Right lung (tissue), 5 donors: ENCODE results near the gene AFAP1. TPM values are rescaled to one million over a fixed set of nuclear protein-coding genes. Genes with fewer than 3 reads are reported as not detected.

Source experiments
- DNase-seq, 2 donors: peaks; one replicate each; pipeline ENCODE4 v3.0.0-alpha.2; 2013
- polyA plus RNA-seq, 5 donors: library from polyadenylated mRNA; unstranded; fragments of 120-200 nt; gene quantifications; one replicate each; pipeline versions ENCODE4 v1.2.1 to v1.2.3, GENCODE V29; 2013; ENCODE audit warnings: inconsistent platforms in 1 of 5, low replicate concordance in 1 of 5; ENCODE audit not compliant: insufficient read length in 5 of 5, insufficient read depth in 1 of 5

The AFAP1 gene
- polyA plus RNA-seq, 5 donors: 20.4 to 28.0 (median 24.3) TPM

- no peak for DNase-seq
Observed at GRCh38 chr4:7725951-7726350, 213.7 kb downstream of the AFAP1 start.

DNA sequence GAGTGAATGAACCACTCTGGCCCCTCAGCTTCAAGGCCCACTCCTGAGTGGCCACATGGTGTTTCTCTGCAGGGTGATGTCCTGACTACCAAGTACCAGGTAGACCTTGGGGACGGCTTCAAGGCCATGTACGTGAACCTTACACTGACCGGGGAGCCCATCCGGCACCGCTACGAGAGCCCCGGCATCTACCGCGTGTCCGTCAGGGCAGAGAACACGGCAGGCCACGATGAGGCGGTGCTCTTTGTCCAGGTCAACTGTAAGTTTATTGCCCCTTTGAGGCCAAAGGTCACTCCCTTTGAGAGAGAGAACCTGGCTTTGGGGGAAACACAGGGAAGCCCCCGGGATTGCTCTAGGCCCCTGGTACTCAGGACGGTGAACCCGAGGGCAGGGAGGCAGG is 216.0 kb downstream of the AFAP1 start:
- no peak for DNase-seq

GRCh38 chr4:7722766-7723387 is 216.8 kb downstream of the AFAP1 start:
- DNase-seq: no peak

DNA sequence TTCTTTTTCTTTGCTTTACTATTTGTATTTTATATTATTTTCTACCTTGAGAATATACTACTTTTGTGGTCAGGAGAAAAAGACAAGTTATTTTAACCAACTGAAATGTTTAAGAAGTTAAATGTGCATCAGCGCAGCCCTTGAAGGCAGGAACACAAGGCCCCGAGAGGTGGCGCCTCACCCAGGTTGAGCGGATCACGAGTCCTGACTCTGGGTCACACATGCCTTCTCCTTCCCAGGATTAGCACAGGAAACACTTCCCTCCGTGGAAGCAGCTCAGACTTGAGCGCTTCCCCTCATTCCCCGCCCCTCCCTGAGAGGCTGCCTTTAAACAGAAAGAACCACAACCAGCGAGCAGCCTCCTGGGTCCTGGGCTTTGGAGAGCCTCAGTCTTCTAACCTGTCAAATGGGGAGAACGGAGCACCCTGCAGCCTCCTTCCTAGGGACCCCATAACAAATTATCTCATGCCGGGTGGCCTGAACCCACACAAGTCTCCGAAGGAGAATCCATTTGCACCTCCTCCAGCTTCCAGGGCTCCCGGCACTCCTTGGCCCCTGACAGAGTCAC is 217.6 kb downstream of the AFAP1 start:
- no peak for DNase-seq

DNA sequence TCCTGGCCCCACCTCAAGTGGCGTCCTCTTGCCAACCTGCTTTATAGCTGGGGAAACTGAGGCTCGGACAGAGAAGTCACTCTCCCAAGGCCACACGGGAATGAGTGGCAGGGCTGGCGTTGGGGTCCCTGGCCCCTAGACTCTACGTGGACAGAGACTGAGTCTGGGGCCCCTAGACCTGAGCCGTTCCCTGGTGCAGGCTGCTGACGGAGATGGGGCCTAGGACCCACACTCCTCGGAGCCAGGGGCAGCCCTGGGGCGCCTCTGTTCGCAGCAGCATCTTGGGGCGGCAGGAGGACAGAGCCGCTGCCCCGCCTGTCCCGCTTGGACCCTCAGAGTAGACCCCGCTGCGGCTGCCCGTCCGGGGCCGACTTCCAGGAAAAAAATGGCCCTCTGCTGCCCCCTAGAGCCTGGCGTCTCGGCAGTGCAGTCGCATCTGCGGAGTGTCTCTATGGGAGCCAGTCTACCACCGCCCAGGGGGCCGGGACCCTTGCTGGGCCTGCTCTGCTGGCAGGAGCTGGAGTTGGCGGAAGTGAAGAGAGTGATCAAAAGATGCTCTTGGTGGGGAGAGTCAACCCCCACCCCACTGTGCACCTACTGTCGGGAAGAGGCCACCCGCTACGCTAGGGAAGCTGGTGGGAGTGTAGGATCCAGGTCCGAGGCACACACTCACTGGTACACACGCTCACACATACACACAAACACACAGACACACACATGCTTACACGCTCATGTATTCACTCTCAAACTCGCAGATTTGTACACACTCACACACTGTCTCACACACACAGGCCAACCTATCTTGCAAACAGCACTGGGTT is 220.1 kb downstream of the AFAP1 start:
- DNase-seq: peak; percentile 36 to 52

DNA sequence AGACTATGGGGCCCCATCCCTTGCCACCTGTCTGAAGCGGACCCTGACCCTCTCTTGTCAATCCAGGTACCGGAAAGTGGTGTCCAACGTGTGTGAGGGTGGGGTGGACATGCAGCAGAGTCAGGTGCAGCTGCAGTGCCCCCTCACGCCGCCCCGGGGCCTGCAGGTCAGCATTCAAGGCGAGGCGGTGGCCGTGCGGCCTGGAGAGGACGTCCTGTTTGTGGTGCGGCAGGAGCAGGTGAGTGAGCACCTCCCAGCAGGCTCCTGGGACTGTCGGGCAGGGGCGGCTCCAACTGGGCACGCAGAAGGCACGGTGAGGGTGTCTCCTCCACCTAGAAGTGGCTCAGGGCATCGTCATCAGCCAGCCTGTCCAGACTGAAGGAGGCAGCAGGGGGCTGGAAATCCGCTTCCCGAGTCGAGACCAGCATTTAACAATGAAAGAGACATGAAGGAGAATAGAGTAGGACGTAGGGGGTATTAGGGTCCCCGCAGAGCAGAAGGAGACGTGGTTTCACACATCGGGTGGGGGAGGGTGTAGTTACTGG is 221.6 kb downstream of the AFAP1 start:
- DNase-seq: no peak

DNA sequence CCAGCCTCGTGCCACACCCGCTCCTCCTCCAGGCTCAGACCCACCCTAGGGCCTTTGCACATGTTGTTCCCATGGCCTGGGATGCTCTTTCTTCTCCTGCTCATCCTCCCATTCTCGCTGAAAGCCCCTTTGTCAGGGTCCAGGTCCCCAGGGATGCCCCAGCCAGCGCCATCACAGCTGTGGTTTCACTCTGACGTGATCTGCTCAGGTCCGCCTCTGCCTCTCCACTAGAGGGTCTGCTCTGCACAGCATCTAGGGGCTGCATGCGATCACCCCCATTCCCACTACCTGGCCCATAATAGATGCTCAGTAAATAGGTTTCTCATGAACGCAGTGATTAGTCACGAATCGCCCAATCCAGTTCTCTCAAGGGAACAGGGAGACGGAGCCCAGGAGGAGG is 222.5 kb downstream of the AFAP1 start:
- no peak for DNase-seq

DNA sequence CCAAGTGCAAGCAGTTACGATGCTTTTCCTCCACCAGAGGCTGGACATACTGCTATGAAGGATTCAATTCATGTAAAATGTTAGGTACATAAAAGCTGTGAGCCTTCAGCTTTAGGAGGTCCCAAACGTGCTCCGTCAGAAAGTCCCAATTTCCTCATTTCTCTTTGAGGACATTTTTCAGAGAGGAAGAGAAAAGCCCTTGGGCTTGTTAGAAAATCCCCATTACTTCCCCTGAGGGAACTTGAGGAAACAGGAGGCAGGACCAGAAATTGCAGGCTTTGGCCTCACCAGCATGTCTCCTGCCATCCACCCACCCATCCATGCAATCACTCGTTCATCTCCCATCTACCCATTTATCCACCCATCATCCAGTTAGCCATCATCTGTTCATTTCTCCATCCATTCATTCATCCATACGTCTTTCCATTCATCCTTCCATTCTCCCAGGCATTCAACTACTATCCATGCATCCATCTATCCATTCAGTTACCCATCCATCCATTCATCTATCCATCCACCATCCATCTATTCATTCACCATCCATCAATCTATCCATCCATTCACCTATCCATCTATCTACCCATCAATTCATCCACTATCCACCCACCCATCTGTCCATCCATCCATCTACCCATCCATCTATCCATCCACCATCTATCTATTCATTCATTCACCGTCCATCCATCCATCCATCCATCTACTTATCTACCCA is 223.5 kb downstream of the AFAP1 start:
- no peak for DNase-seq

DNA sequence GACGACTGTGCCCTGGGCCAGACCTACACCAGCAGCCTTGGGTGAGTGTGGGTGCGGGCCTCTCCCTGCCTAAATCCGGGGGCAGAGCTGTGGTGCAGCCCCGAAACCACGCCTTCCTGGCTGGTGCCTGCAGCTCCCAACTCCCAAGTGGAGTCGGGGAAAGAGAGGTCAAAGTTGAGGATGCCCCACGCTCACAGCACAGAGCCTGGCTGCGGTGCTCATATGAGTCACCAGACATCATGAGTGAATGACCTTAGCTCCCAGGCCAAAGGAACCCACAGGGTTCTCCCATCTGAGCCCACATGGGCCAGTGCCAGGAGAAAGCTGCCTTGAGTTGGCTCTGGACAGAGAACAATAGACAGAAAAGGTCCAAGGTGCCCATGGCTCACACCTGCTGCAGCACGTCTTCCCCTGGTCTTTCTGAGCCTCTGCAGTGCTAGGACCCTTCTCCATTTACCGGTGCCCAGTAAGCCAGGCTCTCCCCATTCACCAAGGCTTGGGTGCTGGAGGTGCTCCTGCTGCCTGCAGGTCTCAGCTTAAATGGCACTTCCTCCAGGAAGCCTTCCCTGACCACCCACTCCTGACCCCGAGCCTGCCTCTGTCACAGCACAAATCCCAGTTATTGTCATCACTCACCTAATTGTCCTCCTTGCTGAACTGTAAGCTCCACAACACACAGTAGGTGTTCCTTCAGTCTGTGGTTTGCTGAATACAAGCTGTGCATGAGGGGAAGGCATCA is 224.2 kb downstream of the AFAP1 start:
- DNase-seq: no peak

DNA sequence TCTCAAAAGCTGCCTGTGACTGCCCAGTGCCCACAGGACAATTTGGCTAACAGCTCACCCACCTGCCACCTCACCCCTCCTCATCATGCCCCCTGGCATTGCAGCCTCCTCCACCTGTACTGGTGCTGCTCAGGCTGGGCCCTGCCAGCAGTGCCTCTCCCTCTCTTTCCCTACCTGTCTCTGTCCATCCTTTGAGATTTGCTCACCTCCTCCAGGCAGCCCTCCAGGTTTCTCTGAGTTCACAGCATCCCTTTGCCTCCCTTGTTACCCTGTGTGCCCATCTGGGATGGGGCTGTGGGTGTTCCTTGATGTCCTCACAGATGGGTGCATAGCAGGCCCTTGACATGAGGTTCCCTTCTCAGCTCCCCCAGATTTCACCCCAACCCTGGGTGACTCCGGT is 224.9 kb downstream of the AFAP1 start:
- no peak for DNase-seq

GRCh38 chr4:7714176-7714575 is 225.5 kb downstream of the AFAP1 start:
- no peak for DNase-seq

GRCh38 chr4:7713757-7714156 is 225.9 kb downstream of the AFAP1 start:
- DNase-seq: no peak

DNA sequence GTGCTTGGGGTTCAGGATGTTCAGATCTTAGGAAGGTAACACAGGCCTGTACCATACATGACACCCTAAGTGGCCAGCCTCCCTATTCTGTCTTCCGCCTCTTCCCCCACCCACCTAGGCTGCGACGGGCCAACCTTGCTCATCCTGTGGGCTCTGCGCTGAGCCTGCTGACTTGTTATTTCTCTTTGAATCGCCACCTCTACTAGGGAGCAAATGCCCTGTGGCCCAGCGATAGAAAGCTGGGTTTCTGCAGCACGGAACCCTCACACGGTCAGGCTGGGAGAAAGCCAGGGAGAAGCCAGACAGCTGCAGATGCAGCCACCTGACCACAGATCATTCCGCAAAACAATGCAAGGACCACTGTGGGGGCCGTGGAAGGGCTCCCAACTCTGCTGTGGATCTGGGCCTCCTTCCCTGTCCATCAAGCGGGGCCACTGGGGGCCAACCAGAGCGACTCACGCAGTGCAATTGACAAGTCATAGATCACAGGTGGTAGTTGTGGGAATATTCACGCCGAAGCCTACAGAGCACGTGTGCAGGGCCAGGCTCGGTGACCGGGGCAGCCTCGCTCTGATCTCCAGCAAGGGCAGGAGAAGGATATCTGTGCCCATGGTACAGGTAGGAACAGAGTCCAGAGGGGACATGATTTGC is 227.5 kb downstream of the AFAP1 start:
- DNase-seq: no peak

GRCh38 chr4:7711307-7711963 is 228.2 kb downstream of the AFAP1 start:
- no peak for DNase-seq

DNA sequence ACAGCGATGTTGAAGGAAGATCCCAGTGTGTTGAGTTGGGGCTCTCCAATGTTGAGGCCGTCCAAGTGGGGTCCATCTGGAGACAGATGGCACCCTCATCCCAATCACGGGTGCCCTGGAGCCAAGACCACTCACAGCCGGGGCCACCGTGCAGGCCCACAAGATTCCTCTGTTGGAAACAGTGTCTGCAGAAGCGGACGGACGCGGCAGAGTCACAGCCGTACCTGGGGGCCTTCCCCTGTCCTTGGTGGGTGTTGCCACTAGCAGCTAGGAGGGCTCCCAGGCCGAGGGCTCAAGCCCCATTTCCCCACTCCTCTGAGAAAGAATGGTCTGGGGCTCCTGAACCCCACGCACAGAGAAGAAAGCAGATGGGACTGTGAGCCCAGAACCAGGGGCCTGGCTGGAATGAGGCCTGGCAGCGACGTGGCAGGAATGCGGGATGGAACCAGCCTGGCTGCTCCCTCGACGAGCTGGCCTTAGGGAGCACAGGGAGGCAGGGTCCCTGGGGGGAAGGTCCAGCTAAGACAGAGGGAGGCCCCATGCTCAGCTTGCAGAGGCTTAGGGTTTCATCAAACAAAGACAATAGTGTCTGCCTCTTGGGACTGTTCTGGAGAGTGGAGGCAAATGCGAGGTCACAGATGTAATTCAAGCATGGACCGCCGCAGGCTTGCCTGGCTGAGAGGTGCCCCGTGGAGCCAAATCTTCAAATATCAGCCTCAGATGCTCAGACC is 228.9 kb downstream of the AFAP1 start:
- DNase-seq: no peak

DNA sequence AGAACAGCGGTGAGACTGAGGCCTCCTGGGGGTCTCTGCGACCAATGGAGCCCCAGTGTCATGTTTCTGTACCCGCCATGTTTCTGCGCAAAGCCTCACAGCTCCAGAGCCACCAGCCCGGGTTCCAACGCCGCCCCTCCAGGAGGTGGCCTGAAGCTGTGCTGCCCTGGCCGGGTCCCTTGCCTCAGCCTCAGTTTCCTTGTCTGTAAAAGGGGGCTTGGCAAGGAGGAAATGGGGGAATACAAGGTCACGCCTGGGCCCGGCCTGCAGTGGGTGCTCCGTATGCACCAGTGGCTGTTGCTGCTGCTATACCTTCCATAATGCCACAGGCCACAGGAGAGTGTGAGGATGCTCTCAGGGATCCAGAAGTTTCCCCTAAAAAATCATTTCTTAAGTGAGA is 229.5 kb downstream of the AFAP1 start:
- DNase-seq: no peak

DNA sequence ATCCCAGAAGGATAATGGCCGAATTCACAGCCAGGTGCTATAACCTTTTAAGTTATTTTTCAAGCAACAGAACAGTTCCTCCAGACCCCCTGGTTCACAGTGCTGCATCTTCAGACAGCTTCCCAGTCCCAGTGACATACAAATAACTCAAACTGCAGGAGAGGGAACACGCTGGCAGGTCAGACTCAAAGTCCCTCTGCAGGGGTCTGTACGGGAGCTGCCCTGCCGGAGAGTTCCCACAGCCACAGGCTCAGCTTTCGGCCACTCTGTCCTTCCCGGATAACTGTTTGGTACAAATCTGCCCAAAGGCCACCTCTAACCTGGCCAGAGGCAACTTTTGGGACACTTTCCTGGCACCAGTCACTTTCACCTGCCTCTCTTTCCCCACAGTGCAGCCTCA is 230.2 kb downstream of the AFAP1 start:
- no peak for DNase-seq

- DNase-seq: no peak
Observed at GRCh38 chr4:7708981-7709380, 230.7 kb downstream of the AFAP1 start.
